ENCODE measurements around the gene GINS2.

GINS2 gene

DNA sequence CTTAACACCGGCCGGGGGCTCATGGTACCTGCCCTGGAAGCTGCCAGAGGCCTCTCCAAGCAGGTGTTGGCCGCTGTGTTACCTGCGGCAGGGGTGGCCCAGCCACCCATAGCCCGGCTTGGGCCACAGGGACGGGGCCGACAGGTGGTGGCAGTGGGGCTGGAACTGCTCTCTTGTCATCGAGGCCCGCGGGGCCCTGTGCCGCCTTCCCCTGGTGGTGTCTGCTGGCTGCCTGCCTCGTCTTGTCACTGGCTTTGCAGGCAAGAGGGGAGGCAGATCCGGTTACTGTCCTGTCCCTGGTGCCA lies 48.5 kb downstream of the GINS2 start:
- DNase-seq (ENCODE audit: low read depth in 2 of 2): no peak

DNA sequence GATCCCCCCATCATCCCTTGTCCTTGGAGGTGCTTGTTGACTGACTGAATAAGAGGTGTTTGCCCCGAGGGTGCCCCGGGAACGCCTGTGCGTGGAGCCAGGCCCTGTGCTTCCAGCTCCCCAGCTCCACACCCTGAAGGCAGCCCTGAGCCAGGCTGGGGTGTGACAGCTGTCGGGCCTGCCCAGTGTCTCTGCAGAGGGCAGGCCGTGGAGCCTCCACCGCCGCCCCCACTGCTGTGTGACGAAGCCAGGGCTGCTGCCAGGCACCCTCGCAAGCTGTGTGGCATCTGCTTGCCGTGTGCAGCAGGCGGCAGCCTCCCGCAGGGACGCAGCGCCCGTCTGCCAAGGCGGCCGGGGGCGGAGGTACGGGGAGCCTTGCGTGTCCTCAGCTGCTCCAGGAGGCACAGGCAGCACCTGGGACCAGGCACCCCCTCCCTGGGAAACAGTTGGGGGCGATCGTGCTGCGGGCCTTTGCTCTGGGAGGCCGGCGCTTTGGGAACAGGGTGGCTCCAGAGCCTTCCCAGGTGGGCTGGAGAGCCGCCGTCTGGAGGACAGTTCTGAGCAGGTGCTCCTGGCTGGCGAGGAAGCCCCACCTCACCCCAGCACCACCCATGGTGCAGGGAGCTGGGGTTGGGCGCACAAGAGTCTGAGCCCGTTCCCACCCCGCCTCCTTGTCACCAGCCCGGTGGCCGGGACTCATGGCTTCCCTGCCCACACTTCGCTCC lies 49.1 kb downstream of the GINS2 start:
- no peak for DNase-seq (ENCODE audit: low read depth in 2 of 2)

DNA sequence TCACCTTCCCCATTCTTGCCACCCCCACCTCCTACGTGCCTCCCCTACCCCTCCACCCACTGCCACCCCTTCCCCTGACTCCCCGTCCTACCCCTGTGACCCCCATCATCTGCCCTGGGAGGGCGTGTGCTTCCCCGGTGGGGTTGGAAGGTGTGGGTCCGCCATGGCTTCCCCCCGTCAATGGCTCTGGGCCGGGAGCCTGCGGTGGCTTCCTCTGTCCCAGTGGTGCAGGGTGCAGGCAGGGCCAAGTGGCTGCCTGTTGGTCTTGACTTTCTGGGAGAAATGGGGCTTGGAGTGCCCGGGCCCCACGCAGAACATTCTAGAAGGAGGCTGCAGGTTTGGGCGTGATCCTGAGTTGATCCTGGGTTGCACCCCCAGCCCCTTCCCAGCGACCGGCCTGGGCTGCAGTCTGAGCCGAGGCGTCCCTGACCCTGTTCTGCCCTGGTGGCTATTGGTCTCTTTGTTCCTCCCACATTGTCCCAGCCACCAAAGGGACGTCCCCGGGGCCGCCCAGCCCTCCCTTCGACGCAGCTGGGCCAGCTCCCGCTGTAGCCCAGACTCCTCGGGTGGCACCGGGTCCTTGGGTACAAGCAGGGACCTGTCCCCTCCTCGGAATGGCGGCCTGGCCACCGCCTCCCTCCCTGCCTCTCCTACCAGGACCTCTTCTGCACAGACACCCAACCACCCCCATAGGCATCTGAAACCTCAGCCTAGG lies 49.9 kb downstream of the GINS2 start:
- no peak for DNase-seq (ENCODE audit: low read depth in 2 of 2)

GRCh38 chr16:85637808-85638647 lies 50.7 kb downstream of the GINS2 start:
- DNase-seq (ENCODE audit: low read depth in 2 of 2): no peak

DNA sequence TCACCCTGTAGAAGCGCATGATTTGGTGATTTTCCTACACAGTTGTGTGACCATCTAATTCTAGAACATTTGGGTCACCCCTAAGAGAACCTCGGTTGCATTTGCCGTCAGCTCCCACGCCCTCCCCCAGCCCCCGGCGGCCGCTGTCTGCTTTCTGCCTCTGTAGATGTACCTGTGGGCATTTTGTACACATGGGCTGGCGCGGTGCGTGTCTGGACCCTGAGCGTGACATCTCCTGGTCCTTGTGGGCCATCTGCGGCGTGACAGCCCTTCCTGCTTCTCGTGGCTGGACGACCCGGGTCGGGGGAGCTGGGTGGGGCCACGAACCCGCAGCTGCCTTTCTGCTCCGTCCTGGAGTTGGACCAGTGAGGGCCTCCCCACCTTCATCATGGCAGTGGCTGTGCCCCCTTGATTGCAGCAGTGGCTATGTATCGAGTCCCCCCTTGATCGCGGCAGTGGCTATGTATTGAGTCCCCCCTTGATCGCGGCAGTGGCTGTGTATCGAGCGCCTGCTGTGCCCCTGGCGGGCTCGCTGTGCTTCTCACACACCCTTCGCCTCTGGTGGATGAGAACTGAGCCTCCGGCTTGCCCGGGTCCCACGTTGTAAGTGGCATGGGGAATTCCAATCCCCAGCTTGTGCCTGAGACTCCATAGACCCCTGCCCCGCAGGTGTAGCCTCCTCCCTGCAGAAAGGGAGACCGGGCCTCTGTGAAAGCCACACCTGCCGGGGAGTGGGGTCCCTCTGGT lies 51.5 kb downstream of the GINS2 start:
- DNase-seq (ENCODE audit: low read depth in 2 of 2): no peak

DNA sequence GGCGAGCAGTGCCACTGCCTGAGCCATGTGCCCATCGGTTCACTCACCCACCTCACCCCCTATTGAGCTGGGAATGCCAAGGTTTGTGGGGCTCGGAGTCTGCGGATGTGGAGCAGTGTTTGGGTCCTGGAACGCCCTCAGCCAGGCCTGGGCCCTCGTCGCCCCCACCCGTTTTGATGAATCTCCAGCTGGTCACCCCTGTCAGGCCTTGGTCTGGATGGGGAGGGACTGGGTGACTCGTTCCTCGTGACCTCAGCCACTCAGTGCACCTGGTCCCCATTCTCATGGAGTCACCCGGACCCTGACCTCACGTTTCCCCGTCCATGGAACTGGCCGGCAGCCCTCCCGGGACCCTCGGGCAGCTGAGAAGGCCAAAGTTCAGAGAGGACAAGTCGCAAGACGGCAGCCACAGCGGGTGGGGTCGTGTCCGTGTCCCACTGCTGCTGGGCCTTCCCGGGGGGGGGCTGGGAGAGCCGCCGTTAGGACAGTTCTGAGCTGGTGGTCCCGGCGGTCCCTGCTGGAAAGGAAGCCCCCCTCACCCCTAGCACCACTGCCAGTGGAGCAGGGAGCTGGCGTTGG lies 52.4 kb downstream of the GINS2 start:
- DNase-seq (ENCODE audit: low read depth in 2 of 2): no peak

DNA sequence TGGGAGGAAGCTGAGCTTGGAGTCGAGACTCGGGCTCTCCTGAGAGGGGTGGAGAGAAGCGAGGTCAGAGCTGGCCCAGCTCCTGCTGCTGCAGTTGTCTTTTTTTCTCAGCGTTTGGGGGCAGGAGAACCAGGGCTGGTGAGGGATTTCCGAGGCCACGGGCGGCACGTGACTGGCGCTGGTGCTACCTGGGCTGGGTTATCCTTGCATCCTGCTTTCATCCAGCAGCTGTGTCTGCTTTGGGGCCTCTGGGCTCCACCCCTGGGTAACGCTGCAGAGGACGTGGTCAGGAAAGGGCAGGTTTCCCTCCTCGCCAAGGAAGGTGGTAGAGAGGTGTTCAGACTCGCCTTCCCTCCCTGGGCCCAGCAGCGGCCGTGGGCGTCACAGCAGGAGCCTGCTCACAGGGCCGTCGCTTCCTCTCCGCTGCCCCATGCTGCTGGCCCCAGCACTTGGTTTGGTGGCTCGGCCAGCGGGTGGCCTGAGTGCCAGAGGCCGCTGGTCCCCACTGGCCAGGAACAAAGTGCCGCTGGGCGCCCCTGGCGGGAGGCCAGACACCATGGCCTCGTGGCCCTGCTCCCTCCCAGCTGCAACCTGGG lies 53.1 kb downstream of the GINS2 start:
- DNase-seq (ENCODE audit: low read depth in 2 of 2): no peak

DNA sequence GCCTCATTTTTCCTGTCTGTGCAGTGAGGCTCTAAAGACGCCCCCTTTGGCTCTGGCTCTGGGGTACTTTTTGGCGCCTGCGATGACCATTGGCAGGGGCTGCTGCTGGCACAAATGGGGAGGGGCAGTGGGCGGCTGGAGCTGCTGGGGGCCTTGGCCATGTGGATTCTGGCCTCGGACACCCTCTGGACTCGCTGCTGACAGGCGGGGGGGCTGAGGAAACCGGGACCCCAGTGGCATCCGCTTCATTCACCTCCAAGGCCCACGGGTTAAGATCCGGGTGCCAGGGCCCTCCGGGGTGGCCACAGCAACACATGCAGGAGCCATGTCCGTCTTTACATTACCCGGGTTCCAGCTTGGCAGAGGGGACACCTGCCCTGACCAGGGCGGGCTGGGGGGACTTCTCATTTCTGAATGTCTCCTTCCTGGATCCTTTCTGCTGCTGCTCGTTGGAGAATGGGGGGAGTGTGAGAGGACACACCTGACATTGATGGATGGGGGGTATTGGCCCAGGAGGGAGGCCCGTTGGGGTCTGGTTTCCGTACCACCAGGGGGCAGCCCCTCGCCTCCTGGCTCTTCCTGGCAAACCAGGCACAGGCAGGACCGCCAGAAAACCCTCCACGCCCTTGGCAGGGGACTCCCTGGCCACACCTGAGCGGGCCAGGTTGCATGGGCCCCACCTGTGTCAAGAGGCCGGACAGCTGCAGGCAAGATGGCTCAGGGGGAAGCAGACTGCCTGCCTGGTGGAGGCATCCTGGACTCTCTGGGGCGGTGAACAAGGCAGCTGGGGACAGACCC lies 53.8 kb downstream of the GINS2 start:
- no peak for DNase-seq (ENCODE audit: low read depth in 2 of 2)

DNA sequence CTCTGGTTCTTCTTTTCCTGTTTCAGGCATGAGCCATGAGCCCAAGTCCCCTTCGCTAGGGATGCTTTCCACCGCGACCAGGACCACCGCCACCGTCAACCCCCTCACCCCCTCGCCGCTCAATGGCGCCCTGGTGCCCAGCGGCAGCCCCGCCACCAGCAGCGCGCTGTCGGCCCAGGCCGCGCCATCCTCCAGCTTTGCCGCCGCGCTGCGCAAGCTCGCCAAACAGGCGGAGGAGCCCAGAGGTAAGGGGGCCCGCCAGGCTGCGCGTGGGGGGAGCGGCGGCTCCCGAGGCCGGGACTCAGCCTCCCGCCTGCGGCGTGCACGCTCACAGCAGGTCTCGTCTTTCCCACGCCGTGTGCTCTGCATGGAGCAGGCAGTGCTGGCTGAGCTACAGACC lies 54.9 kb downstream of the GINS2 start:
- no peak for DNase-seq (ENCODE audit: low read depth in 2 of 2)

DNA sequence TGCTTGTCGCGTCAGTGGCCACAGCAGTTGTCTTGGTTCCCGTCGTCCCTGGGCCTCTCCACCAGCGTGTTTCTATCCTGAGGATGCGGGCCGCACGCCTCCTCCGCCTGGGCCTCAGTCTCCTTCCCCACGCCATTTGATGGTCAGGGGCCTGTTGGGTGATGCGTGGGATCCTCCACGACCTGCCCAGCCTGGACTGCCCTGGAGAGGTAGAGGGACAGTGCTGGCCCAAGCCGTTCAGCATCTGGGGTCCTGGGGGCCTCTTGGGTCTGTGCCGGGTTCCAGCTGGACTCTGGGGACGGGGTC lies 55.4 kb downstream of the GINS2 start:
- DNase-seq (ENCODE audit: low read depth in 2 of 2): no peak

DNA sequence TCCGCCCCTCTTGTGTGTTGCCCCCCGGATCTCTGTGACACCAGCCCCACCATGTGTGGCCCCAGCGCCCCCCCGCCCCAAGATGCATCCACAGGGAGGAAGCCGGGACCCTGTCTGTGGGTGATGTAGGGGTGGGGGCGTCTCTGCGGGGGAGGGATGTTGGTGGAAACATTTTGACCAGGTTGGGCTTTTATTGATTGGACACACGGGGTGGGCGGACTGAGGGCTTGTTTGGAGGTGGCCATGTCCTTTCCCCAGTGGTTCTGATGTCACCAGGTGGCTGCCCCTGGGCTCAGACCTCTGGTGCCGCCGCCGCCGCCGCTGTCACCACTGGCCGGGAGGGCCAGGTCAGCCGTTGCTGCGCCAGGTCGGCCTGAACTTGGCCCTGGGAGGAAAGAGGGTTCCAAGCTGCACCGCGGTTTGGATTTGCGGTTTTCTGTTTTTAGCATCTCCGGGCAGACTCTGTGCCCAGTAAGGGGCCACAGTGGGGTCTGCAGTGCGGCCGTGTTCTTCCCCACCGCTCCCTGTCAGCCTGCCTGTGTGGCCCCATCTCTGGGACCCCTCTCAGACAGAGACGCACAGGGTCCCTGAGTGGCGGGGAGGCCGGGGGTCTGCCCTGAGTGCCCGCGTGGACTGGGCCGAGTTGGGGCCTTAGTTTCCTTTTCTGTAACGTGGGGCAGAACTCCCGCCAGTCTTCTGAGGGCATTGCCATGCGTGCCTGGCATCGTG lies 55.9 kb downstream of the GINS2 start:
- no peak for DNase-seq (ENCODE audit: low read depth in 2 of 2)

- DNase-seq (ENCODE audit: low read depth in 2 of 2): no peak
Observed at GRCh38 chr16:85631802-85632393, 56.9 kb downstream of the GINS2 start.

DNA sequence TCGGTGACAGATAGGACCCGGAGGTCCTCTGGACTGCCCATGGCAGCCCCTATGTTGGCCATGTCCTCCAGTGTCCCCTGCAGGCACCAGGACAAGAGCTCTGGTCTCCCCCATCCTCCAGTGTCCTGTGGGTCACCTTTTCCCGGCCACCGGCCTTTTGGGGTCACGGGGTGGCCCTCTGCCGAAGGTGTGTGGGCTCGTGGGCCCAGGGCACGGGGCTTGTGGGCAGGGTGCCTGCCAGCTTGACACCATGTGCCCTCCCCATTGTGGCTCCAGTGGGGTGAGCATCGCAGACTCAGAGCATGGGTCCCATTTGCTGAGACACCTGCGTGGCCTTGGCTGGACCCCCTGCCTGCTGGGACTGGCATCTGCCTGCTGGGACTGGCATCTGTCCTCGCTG lies 57.5 kb downstream of the GINS2 start:
- DNase-seq (ENCODE audit: low read depth in 2 of 2): no peak

GRCh38 chr16:85629853-85630252 lies 58.9 kb downstream of the GINS2 start:
- no peak for DNase-seq (ENCODE audit: low read depth in 2 of 2)

GRCh38 chr16:85629326-85629725 lies 59.4 kb downstream of the GINS2 start:
- DNase-seq (ENCODE audit: low read depth in 2 of 2): no peak

DNA sequence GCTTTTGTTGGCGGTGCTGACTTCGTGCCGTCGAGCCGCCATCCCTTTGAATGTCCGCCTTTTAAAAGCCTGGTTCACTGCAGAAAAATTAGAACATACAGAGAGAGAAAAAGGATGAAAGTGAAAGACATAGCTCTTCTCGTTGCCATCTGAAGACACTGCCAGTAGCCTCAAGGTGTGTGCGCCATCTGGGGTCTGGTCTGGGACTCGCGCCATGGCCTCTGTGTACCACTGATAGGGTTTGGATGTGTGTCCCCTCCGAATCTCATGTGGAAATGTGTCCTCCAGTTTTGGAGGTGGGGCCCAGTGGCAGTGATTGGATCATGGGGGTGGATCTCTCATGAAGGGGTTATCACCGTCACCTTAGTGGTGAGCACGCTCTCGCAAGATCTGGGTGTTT lies 60.1 kb downstream of the GINS2 start:
- DNase-seq (ENCODE audit: low read depth in 2 of 2): no peak

DNA sequence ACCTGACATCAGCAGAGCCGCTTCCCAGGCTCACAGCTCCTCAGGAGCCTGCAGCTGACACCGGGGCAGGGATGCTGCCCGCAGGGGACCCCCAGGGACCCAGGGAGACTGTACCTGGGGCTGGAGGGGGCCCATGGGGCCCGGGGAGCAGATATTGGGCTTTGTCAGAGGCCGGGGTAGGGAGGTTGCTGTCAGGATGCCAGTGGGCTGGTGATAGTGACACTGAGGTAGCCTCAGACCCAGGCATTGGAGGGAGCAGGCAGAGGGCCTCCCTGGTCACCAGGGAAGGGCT lies 60.5 kb downstream of the GINS2 start:
- no peak for DNase-seq (ENCODE audit: low read depth in 2 of 2)

GRCh38 chr16:85627526-85628264 lies 61.1 kb downstream of the GINS2 start:
- no peak for DNase-seq (ENCODE audit: low read depth in 2 of 2)

- no peak for DNase-seq (ENCODE audit: low read depth in 2 of 2)
Observed at GRCh38 chr16:85627089-85627488, 61.7 kb downstream of the GINS2 start.

Measured in fibroblast of skin of left quadriceps (primary cell).